NCI-H1436 (cell line): Measurements from ENCODE around the gene AKR7A3.
"Not testable (repeated sequence)": the region's sequence is repeated elsewhere in the genome, so short reads cannot be mapped to it uniquely, and the experiment has no call there.

Experiments
- DNase-seq: peaks from one replicate; lab custom pipeline; 2025; lab: John Stamatoyannopoulos, UW

AKR7A3 gene

GRCh38 chr1:19288324-19289241 lies at the start of gene AKR7A3:
Gene AKR7A3, minus strand, starts transcription at chr1:19288770. Its CDS starts 61 bp downstream, at chr1:19288709.
- DNase-seq: not testable (repeated sequence)

- DNase-seq: no peak
These were observed 49.8 kb upstream of the AKR7A3 start for GRCh38 chr1:19338323-19338762.

GRCh38 chr1:19337289-19337688 lies 48.7 kb upstream of the AKR7A3 start:
- no peak for DNase-seq

GRCh38 chr1:19336543-19336942 lies 48.0 kb upstream of the AKR7A3 start:
- DNase-seq: no peak

- DNase-seq: no peak
These were observed 45.2 kb upstream of the AKR7A3 start for GRCh38 chr1:19333587-19334354.

GRCh38 chr1:19332832-19333231 lies 44.3 kb upstream of the AKR7A3 start:
- DNase-seq: no peak

GRCh38 chr1:19331262-19331878 lies 42.8 kb upstream of the AKR7A3 start:
- DNase-seq: no peak

- no peak for DNase-seq
These were observed 42.0 kb upstream of the AKR7A3 start for GRCh38 chr1:19330449-19331135.

GRCh38 chr1:19329611-19330010 lies 41.0 kb upstream of the AKR7A3 start:
- no peak for DNase-seq

- no peak for DNase-seq
These were observed 40.6 kb upstream of the AKR7A3 start for GRCh38 chr1:19329188-19329587.

- no peak for DNase-seq
These were observed 39.9 kb upstream of the AKR7A3 start for GRCh38 chr1:19328486-19328885.

- DNase-seq: no peak
These were observed 39.2 kb upstream of the AKR7A3 start for GRCh38 chr1:19327736-19328135.

GRCh38 chr1:19327301-19327700 lies 38.7 kb upstream of the AKR7A3 start:
- DNase-seq: no peak

GRCh38 chr1:19326748-19327065 lies 38.1 kb upstream of the AKR7A3 start:
- no peak for DNase-seq

GRCh38 chr1:19325958-19326747 lies 37.6 kb upstream of the AKR7A3 start:
- no peak for DNase-seq

GRCh38 chr1:19325368-19325957 lies 36.9 kb upstream of the AKR7A3 start:
- DNase-seq: no peak

GRCh38 chr1:19324665-19324990 lies 36.1 kb upstream of the AKR7A3 start:
- DNase-seq: no peak

GRCh38 chr1:19323987-19324664 lies 35.6 kb upstream of the AKR7A3 start:
- DNase-seq: no peak

GRCh38 chr1:19322481-19322880 lies 33.9 kb upstream of the AKR7A3 start:
- DNase-seq: no peak

- no peak for DNase-seq
These were observed 32.5 kb upstream of the AKR7A3 start for GRCh38 chr1:19321071-19321470.
